Spleen (tissue), 11 donors: ENCODE measurements around the gene PLB1. TPM values are rescaled to one million over a fixed set of nuclear protein-coding genes. Genes with fewer than 3 reads are reported as not detected.
A peak's percentile ranks its signal among the peaks of the same experiment; 100 is the strongest.

Source experiments
- DNase-seq: peaks from one replicate; pipeline ENCODE4 v3.0.0-alpha.2; 2020
- H3K27ac ChIP-seq, 8 donors: fragments of 200-600 bp; sonication (generic) in 7 of 8; 1 replicate in 4 of 8; 2 replicates in 4 of 8; pipeline versions ENCODE4 v1.5.0 to v1.8.0; 2016 to 2021; ENCODE audit warnings: inconsistent platforms in 4 of 8, mild to moderate bottlenecking in 4 of 8, moderate library complexity in 1 of 8
- H3K27me3 ChIP-seq, 7 donors: fragments of 200-600 bp; sonication (generic) in 6 of 7; replicated peaks in 1 of 7; 1 replicate in 4 of 7; 2 replicates in 3 of 7; pipeline versions ENCODE4 v1.5.0 to v1.8.0; 2016 to 2021; ENCODE audit warnings: inconsistent platforms in 3 of 7, mild to moderate bottlenecking in 1 of 7
- H3K36me3 ChIP-seq, 6 donors: fragments of 200-600 bp; sonication (generic) in 5 of 6; 1 replicate in 4 of 6; 2 replicates in 2 of 6; pipeline versions ENCODE4 v1.5.0 to v1.8.0; 2016 to 2021; ENCODE audit warnings: inconsistent platforms in 2 of 6
- H3K4me1 ChIP-seq, 6 donors: fragments of 200-600 bp; sonication (generic) in 5 of 6; 1 replicate in 3 of 6; 2 replicates in 3 of 6; pipeline versions ENCODE4 v1.5.0 to v1.8.0; 2016 to 2021; ENCODE audit warnings: inconsistent platforms in 3 of 6
- H3K4me3 ChIP-seq, 8 donors: fragments of 200-600 bp; sonication (generic) in 7 of 8; 1 replicate in 4 of 8; 2 replicates in 4 of 8; pipeline versions ENCODE4 v1.5.0 to v1.8.0; 2016 to 2021; ENCODE audit warnings: inconsistent platforms in 4 of 8, mild to moderate bottlenecking in 4 of 8, moderate library complexity in 2 of 8
- H3K9me3 ChIP-seq, 8 donors: fragments of 200-600 bp; sonication (generic) in 7 of 8; 1 replicate in 4 of 8; 2 replicates in 4 of 8; pipeline versions ENCODE4 v1.5.0 to v1.8.0; 2016 to 2021; ENCODE audit warnings: inconsistent platforms in 4 of 8
- POLR2A ChIP-seq, 3 donors: fragments of 450-650 bp; IDR thresholded peaks; one replicate each; pipeline ENCODE4 v1.5.1; 2017; ENCODE audit warnings: antibody characterized with exemption in 3 of 3, mild to moderate bottlenecking in 1 of 3
- POLR2AphosphoS5 ChIP-seq, 3 donors: sonication (generic); formaldehyde crosslinking; IDR thresholded peaks; one replicate each; pipeline ENCODE4 v1.5.1; 2017; ENCODE audit warnings: antibody characterized with exemption in 3 of 3
- WGBS, 5 donors: extraction: QIAGEN DNeasy Blood & Tissue Kit in 3 of 5; methylation state at CpG; one replicate each; pipeline versions ENCODE4 v1.1.5 to v1.1.7; 2013 to 2018; 5-methylcytosine and 5-hydroxymethylcytosine counted together
- intact Hi-C: fragments of 100-400 bp; cut with DNase I; formaldehyde crosslinking; loops from one replicate; pipeline ENCODE4 v1.15.0; 2023; ENCODE audit warnings: low total_unique reads
- polyA plus RNA-seq, 3 donors: library from polyadenylated mRNA; stranded (reverse); fragments of 200-250 nt; gene quantifications; one replicate each; pipeline ENCODE4 v1.2.1, GENCODE V29; 2013
- total RNA-seq, 7 donors: library from RNA; depleted of rRNA in 3 of 7; stranded (reverse); fragments of >200 nt in 3 of 7; fragmentation: NEBNext Ultra II Directional in 4 of 7; extraction: Animal tissue kit (Norgen Biotek cat#: 25700) in 4 of 7; gene quantifications; one replicate each; pipeline versions ENCODE4 v1.1.0 to v1.2.1, GENCODE V29; 2016 to 2021
- TF ChIP-seq, protein P1 (sequence below), 11 experiments: fragments of 200-600 bp in 7 of 11; fragments of 450-650 bp in 4 of 11; sonication (generic) in 4 of 11; IDR thresholded peaks in 8 of 11; conservative IDR thresholded peaks in 3 of 11; 1 replicate in 7 of 11; 2 replicates in 4 of 11; pipeline versions ENCODE4 v1.4.0 to v1.8.0; 2016 to 2021; ENCODE audit warnings: antibody characterized with exemption in 11 of 11, inconsistent platforms in 4 of 11, mild to moderate bottlenecking in 1 of 11
- donor health status: healthy with polysubstance abuse.
- donor health status: DM: no; HTN: no; CAD: no; lungs with moderate emphysema.
- donor health status: DM: no; HTN: no; CAD: no.
- donor health status: Bipolar disorder and iron deficiency.
- donor health status: healthy.
- donor health status: DM: no; HTN: no; CAD: no.
- donor health status: DM: yes; HTN: yes; CAD: no.

Gene PLB1
- total and polyA plus RNA-seq, 10 donors, result 3.8 to 45.7 (median 13.9) TPM

DNA sequence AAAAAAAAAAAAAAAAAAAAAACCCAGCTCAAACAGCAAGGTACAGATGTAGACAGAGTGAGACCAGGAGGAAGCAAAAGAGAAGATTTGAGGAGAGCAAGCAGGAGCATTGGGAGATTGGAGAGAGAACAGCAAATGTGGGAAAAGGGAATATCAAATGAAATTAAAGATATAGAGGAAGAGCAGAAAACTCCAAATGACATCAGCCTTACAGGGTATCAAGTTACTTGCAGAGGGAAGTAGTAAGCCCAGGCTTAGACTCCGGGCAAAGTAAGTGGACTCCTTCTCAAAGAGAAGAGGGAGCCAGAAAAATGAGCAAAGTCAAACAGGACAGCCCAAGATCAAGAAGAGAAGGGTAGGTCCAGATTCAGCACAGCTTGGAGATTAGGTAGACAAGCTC is 162.5 kb downstream of the PLB1 start:
- TF ChIP-seq, protein P1, sequence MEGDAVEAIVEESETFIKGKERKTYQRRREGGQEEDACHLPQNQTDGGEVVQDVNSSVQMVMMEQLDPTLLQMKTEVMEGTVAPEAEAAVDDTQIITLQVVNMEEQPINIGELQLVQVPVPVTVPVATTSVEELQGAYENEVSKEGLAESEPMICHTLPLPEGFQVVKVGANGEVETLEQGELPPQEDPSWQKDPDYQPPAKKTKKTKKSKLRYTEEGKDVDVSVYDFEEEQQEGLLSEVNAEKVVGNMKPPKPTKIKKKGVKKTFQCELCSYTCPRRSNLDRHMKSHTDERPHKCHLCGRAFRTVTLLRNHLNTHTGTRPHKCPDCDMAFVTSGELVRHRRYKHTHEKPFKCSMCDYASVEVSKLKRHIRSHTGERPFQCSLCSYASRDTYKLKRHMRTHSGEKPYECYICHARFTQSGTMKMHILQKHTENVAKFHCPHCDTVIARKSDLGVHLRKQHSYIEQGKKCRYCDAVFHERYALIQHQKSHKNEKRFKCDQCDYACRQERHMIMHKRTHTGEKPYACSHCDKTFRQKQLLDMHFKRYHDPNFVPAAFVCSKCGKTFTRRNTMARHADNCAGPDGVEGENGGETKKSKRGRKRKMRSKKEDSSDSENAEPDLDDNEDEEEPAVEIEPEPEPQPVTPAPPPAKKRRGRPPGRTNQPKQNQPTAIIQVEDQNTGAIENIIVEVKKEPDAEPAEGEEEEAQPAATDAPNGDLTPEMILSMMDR (IDR thresholded peaks at IDR 0.05 in 8 of 11, conservative IDR thresholded peaks at IDR 0.05 in 3 of 11), result no peak
- no peak for TF ChIP-seq POLR2AphosphoS5 (IDR thresholded peaks at IDR 0.05)
- TF ChIP-seq POLR2A (IDR thresholded peaks at IDR 0.05), result no peak
- peak overlapping the region in 1 of 8 donors; percentile 11 for H3K27ac ChIP-seq
- 61 to 87% (median 75%) methylated on average over 1 of the region's 1 CpG for WGBS, 5 donors

DNA sequence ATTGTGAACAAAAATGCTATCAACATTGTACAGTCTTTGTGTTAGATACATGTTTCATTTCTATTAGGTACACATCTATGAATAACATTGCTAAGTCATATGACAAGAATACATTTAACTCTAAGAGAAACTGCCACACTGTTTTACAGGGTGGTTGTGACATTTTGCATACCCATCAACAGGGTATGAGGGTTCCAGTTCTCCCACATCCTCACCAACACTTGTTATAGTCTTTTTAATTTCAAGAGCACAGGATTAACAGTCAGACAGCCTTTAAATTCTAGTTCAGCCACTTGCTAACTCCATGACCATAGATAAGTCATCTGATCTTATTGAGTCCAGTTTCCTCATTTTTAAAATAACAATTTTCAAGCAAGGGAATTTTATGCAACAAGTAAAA is 163.3 kb downstream of the PLB1 start:
- Histone ChIP-seq H3K4me3 (no peak overlapping the region), H3K9me3 (peaks cover 0 to 6% (median 0%) of the 10 kb centered on the region in 8 donors), H3K4me1 (peaks cover 3 to 22% (median 9%) of the 10 kb centered on the region in 6 donors), H3K36me3 (no peaks in the 10 kb centered on the region), H3K27me3 (no peaks in the 10 kb centered on the region), H3K27ac (no peak overlapping the region)
- intact Hi-C loops, result no loop called here
- TF ChIP-seq POLR2A (IDR thresholded peaks at IDR 0.05) (no peak), POLR2AphosphoS5 (IDR thresholded peaks at IDR 0.05) (no peak)
- TF ChIP-seq, protein P1 (IDR thresholded peaks at IDR 0.05 in 8 of 11, conservative IDR thresholded peaks at IDR 0.05 in 3 of 11), result no peak
- DNase-seq, result no peak

More for the DNA sequence above, 162.5 kb downstream of the PLB1 start:
- H3K27me3 ChIP-seq, result no peaks in the 10 kb centered on the region
- intact Hi-C loops, result no loop called here
- no peak overlapping the region for H3K4me3 ChIP-seq
- no peak for DNase-seq
- H3K4me1 ChIP-seq, result peaks cover 3 to 19% (median 8%) of the 10 kb centered on the region in 6 donors
- no peaks in the 10 kb centered on the region for H3K36me3 ChIP-seq
- H3K9me3 ChIP-seq, result peaks cover 0 to 6% (median 0%) of the 10 kb centered on the region in 8 donors

DNA sequence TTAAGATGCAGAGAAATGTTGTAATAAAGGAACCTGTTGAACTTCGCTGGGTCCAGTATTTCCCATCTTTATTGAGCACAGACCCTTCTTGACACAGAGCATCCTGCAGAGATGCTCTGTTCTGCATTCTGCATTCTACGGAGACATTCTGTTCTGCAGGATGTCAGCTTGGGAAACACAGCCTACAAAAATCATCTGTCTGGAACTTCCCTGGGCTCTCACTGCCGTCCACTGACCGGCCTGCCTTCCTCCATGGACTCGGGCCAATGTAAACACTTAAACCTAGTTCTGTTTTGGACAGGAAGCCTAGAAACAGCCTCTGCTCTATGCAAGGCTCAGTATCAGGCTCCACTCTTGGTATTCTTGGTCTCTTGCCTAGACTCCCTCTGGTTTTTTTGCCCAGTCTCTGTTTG is 165.7 kb downstream of the PLB1 start:
- peak overlapping the region in 5 of 8 donors; percentile 22 to 80 (median 63) for H3K27ac ChIP-seq
- WGBS, 5 donors, result 45 to 75% (median 58%) methylated on average over 5 of the region's 5 CpGs
- H3K9me3 ChIP-seq, result peaks cover 0 to 6% (median 0%) of the 10 kb centered on the region in 8 donors
- peaks cover 3 to 22% (median 9%) of the 10 kb centered on the region in 6 donors for H3K4me1 ChIP-seq
- DNase-seq, result no peak
- no peak overlapping the region for H3K4me3 ChIP-seq
- intact Hi-C loops, result no loop called here
- no peaks in the 10 kb centered on the region for H3K27me3 ChIP-seq
- no peaks in the 10 kb centered on the region for H3K36me3 ChIP-seq
- TF ChIP-seq, protein P1 (IDR thresholded peaks at IDR 0.05 in 8 of 11, conservative IDR thresholded peaks at IDR 0.05 in 3 of 11), result no peak
- peak in 2 of 3 donors; percentile 22 to 76 for TF ChIP-seq POLR2AphosphoS5 (IDR thresholded peaks at IDR 0.05)

- no peak for DNase-seq
- 81 to 96% (median 89%) methylated on average over 1 of the region's 1 CpG for WGBS, 5 donors
- peaks cover 0 to 6% (median 0%) of the 10 kb centered on the region in 8 donors for H3K9me3 ChIP-seq
- intact Hi-C loops, result no loop called here
- H3K27ac ChIP-seq, result peak overlapping the region in 5 of 8 donors; percentile 22 to 80 (median 63)
- no peak overlapping the region for H3K4me3 ChIP-seq
- H3K27me3 ChIP-seq, result no peaks in the 10 kb centered on the region
- no peaks in the 10 kb centered on the region for H3K36me3 ChIP-seq
- H3K4me1 ChIP-seq, result peaks cover 3 to 22% (median 9%) of the 10 kb centered on the region in 6 donors
- TF ChIP-seq, protein P1 (IDR thresholded peaks at IDR 0.05 in 8 of 11, conservative IDR thresholded peaks at IDR 0.05 in 3 of 11), result no peak
- TF ChIP-seq POLR2A (IDR thresholded peaks at IDR 0.05) (no peak), POLR2AphosphoS5 (IDR thresholded peaks at IDR 0.05) (no peak)
Measured at GRCh38 chr2:28662044-28662443, 166.2 kb downstream of the PLB1 start.
